Stimulated activated naive CD8-positive, alpha-beta T cell treated with anti-CD3 and anti-CD28 coated beads, Interleukin-15, Interleukin-2, amounts not matched to agents 100 ng/mL and 50 ng/mL, for 24 hours (primary cell): ENCODE results near the gene PIGM.

Experiments used
- H3K27ac Mint-ChIP-seq: one replicate; pipeline ENCODE4 v1.8.0; 2021; ENCODE audit warnings: mild to moderate bottlenecking, mixed read lengths
- H3K27me3 Mint-ChIP-seq: one replicate; pipeline ENCODE4 v1.8.0; 2021; ENCODE audit warnings: mixed read lengths
- H3K36me3 Mint-ChIP-seq: one replicate; pipeline ENCODE4 v1.8.0; 2021; ENCODE audit warnings: low read depth, mixed read lengths
- H3K4me1 Mint-ChIP-seq: one replicate; pipeline ENCODE4 v1.8.0; 2021; ENCODE audit warnings: low read depth, mixed read lengths
- H3K4me3 Mint-ChIP-seq: one replicate; pipeline ENCODE4 v1.8.0; 2021; ENCODE audit warnings: mild to moderate bottlenecking, mixed read lengths
- H3K9me3 Mint-ChIP-seq: one replicate; pipeline ENCODE4 v1.8.0; 2021; ENCODE audit warnings: mixed read lengths

Gene PIGM

GRCh38 chr1:160047111-160047991, 15.6 kb upstream of the PIGM start:
- H3K9me3 Mint-ChIP-seq = no peaks in the 10 kb centered on the region
- no peaks in the 10 kb centered on the region for H3K36me3 Mint-ChIP-seq
- peak overlapping the region; percentile 67 for H3K4me3 Mint-ChIP-seq
- peaks cover 12% of the 10 kb centered on the region for H3K4me1 Mint-ChIP-seq
- H3K27me3 Mint-ChIP-seq = peaks cover 19% of the 10 kb centered on the region
- peak overlapping the region; percentile 78 for H3K27ac Mint-ChIP-seq

- peak overlapping the region; percentile 67 for H3K4me3 Mint-ChIP-seq
- no peaks in the 10 kb centered on the region for H3K9me3 Mint-ChIP-seq
- H3K27me3 Mint-ChIP-seq = peaks cover 19% of the 10 kb centered on the region
- peak overlapping the region; percentile 78 for H3K27ac Mint-ChIP-seq
- no peaks in the 10 kb centered on the region for H3K36me3 Mint-ChIP-seq
- peaks cover 12% of the 10 kb centered on the region for H3K4me1 Mint-ChIP-seq
Observed at GRCh38 chr1:160046494-160047110, 14.8 kb upstream of the PIGM start.

GRCh38 chr1:160045653-160046052, 13.9 kb upstream of the PIGM start:
- peaks cover 12% of the 10 kb centered on the region for H3K4me1 Mint-ChIP-seq
- no peak overlapping the region for H3K27ac Mint-ChIP-seq
- no peaks in the 10 kb centered on the region for H3K36me3 Mint-ChIP-seq
- peaks cover 19% of the 10 kb centered on the region for H3K27me3 Mint-ChIP-seq
- H3K9me3 Mint-ChIP-seq = no peaks in the 10 kb centered on the region
- no peak overlapping the region for H3K4me3 Mint-ChIP-seq

- peaks cover 16% of the 10 kb centered on the region for H3K27me3 Mint-ChIP-seq
- H3K36me3 Mint-ChIP-seq = no peaks in the 10 kb centered on the region
- no peak overlapping the region for H3K27ac Mint-ChIP-seq
- H3K4me3 Mint-ChIP-seq = no peak overlapping the region
- no peaks in the 10 kb centered on the region for H3K9me3 Mint-ChIP-seq
- H3K4me1 Mint-ChIP-seq = peaks cover 12% of the 10 kb centered on the region
Observed at GRCh38 chr1:160043543-160043942, 11.8 kb upstream of the PIGM start.

GRCh38 chr1:160040476-160040875, 8.7 kb upstream of the PIGM start:
- H3K27ac Mint-ChIP-seq = no peak overlapping the region
- no peaks in the 10 kb centered on the region for H3K9me3 Mint-ChIP-seq
- no peak overlapping the region for H3K4me3 Mint-ChIP-seq
- peaks cover 8% of the 10 kb centered on the region for H3K27me3 Mint-ChIP-seq
- H3K4me1 Mint-ChIP-seq = no peaks in the 10 kb centered on the region
- no peaks in the 10 kb centered on the region for H3K36me3 Mint-ChIP-seq

GRCh38 chr1:160032165-160032820, 503 bp upstream of the PIGM start:
- H3K4me1 Mint-ChIP-seq = peaks cover 37% of the 10 kb centered on the region
- peak overlapping the region; percentile 81 for H3K27ac Mint-ChIP-seq
- H3K4me3 Mint-ChIP-seq = peak overlapping the region; percentile 99
- no peaks in the 10 kb centered on the region for H3K9me3 Mint-ChIP-seq
- H3K36me3 Mint-ChIP-seq = peaks cover 2% of the 10 kb centered on the region
- H3K27me3 Mint-ChIP-seq = no peaks in the 10 kb centered on the region

GRCh38 chr1:160030657-160031364, 979 bp downstream of the PIGM start:
- no peaks in the 10 kb centered on the region for H3K27me3 Mint-ChIP-seq
- H3K4me1 Mint-ChIP-seq = peaks cover 37% of the 10 kb centered on the region
- peak overlapping the region; percentile 99 for H3K4me3 Mint-ChIP-seq
- peak overlapping the region; percentile 87 for H3K27ac Mint-ChIP-seq
- no peaks in the 10 kb centered on the region for H3K9me3 Mint-ChIP-seq
- H3K36me3 Mint-ChIP-seq = peaks cover 5% of the 10 kb centered on the region

- Mint-ChIP-seq H3K36me3 (peaks cover 5% of the 10 kb centered on the region), H3K27me3 (no peaks in the 10 kb centered on the region), H3K9me3 (no peaks in the 10 kb centered on the region), H3K4me1 (peaks cover 30% of the 10 kb centered on the region), H3K27ac (no peak overlapping the region), H3K4me3 (no peak overlapping the region)
Observed at GRCh38 chr1:160028426-160028825, 3.4 kb downstream of the PIGM start.

- Mint-ChIP-seq H3K27ac (no peak overlapping the region), H3K4me3 (no peak overlapping the region), H3K4me1 (peaks cover 10% of the 10 kb centered on the region), H3K27me3 (no peaks in the 10 kb centered on the region), H3K9me3 (no peaks in the 10 kb centered on the region), H3K36me3 (peaks cover 5% of the 10 kb centered on the region)
Observed at GRCh38 chr1:160025314-160025713, 6.5 kb downstream of the PIGM start.

- Mint-ChIP-seq H3K27ac (no peak overlapping the region), H3K4me1 (peaks cover 4% of the 10 kb centered on the region), H3K36me3 (peaks cover 5% of the 10 kb centered on the region), H3K9me3 (no peaks in the 10 kb centered on the region), H3K4me3 (no peak overlapping the region), H3K27me3 (no peaks in the 10 kb centered on the region)
Observed at GRCh38 chr1:160024195-160024905, 7.4 kb downstream of the PIGM start.

- H3K36me3 Mint-ChIP-seq = peaks cover 5% of the 10 kb centered on the region
- H3K27me3 Mint-ChIP-seq = no peaks in the 10 kb centered on the region
- no peak overlapping the region for H3K27ac Mint-ChIP-seq
- H3K4me3 Mint-ChIP-seq = no peak overlapping the region
- no peaks in the 10 kb centered on the region for H3K4me1 Mint-ChIP-seq
- no peaks in the 10 kb centered on the region for H3K9me3 Mint-ChIP-seq
Observed at GRCh38 chr1:160022330-160023310, 9.2 kb downstream of the PIGM start.

GRCh38 chr1:160021376-160022074, 10.3 kb downstream of the PIGM start:
- Mint-ChIP-seq H3K4me1 (no peaks in the 10 kb centered on the region), H3K27ac (no peak overlapping the region), H3K9me3 (no peaks in the 10 kb centered on the region), H3K36me3 (no peaks in the 10 kb centered on the region), H3K4me3 (no peak overlapping the region), H3K27me3 (no peaks in the 10 kb centered on the region)

- no peaks in the 10 kb centered on the region for H3K9me3 Mint-ChIP-seq
- no peaks in the 10 kb centered on the region for H3K4me1 Mint-ChIP-seq
- no peak overlapping the region for H3K27ac Mint-ChIP-seq
- no peak overlapping the region for H3K4me3 Mint-ChIP-seq
- H3K27me3 Mint-ChIP-seq = no peaks in the 10 kb centered on the region
- H3K36me3 Mint-ChIP-seq = no peaks in the 10 kb centered on the region
Observed at GRCh38 chr1:160020196-160020595, 11.6 kb downstream of the PIGM start.
